GM23248 (cell line): ENCODE measurements around the gene RNF150. TPM values are rescaled to one million over a fixed set of nuclear protein-coding genes. Genes with fewer than 3 reads are reported as not detected.
A peak's percentile ranks its signal among the peaks of the same experiment; 100 is the strongest.
"Not testable (repeated sequence)": the region's sequence is repeated elsewhere in the genome, so short reads cannot be mapped to it uniquely, and the experiment has no call there.

ENCODE experiments used
- DNase-seq: peaks from one replicate; pipeline ENCODE4 v3.0.0-alpha.2; 2015
- H2AFZ ChIP-seq: fragments of 200-600 bp; sonication (generic); 2 replicates; pipeline ENCODE4 v1.6.1; 2016; ENCODE audit warnings: antibody characterized with exemption
- H3F3A ChIP-seq: fragments of 200-600 bp; sonication (generic); 2 replicates; pipeline ENCODE4 v1.6.1; 2016; ENCODE audit warnings: mild to moderate bottlenecking, antibody characterized with exemption, mixed run types; ENCODE audit not compliant: insufficient read depth
- H3K27ac ChIP-seq: fragments of 200-600 bp; sonication (generic); 2 replicates; pipeline ENCODE4 v1.5.1; 2016; ENCODE audit warnings: mild to moderate bottlenecking
- H3K27me3 ChIP-seq: fragments of 200-600 bp; sonication (generic); replicated peaks from 2 replicates; pipeline ENCODE4 v1.6.1; 2016; ENCODE audit warnings: mild to moderate bottlenecking; ENCODE audit not compliant: insufficient read depth
- H3K36me3 ChIP-seq: fragments of 200-600 bp; sonication (generic); 2 replicates; pipeline ENCODE4 v1.6.1; 2016; ENCODE audit warnings: low read depth, mild to moderate bottlenecking
- H3K4me1 ChIP-seq: fragments of 200-600 bp; sonication (generic); 2 replicates; pipeline ENCODE4 v1.6.1; 2016; ENCODE audit warnings: mild to moderate bottlenecking; ENCODE audit not compliant: insufficient read depth
- H3K4me2 ChIP-seq: fragments of 200-600 bp; sonication (generic); one replicate; pipeline ENCODE4 v1.6.1; 2016; ENCODE audit warnings: mild to moderate bottlenecking; ENCODE audit not compliant: unreplicated experiment
- H3K4me3 ChIP-seq: fragments of 200-600 bp; sonication (generic); 2 replicates; pipeline ENCODE4 v1.5.1; 2016; ENCODE audit warnings: mild to moderate bottlenecking
- H3K79me2 ChIP-seq: fragments of 200-600 bp; sonication (generic); 2 replicates; pipeline ENCODE4 v1.6.1; 2016; ENCODE audit warnings: mild to moderate bottlenecking; ENCODE audit not compliant: insufficient read depth
- H3K9ac ChIP-seq: fragments of 200-600 bp; sonication (generic); 2 replicates; pipeline ENCODE4 v1.6.1; 2016; ENCODE audit warnings: mild to moderate bottlenecking
- H3K9me2 ChIP-seq: fragments of 200-600 bp; sonication (generic); 2 replicates; pipeline ENCODE4 v1.6.1; 2016; ENCODE audit warnings: mixed run types, mild to moderate bottlenecking, moderate library complexity; ENCODE audit not compliant: insufficient read depth
- H3K9me3 ChIP-seq: fragments of 200-600 bp; sonication (generic); one replicate; pipeline ENCODE4 v1.6.1; 2017; ENCODE audit warnings: low read depth
- H4K20me1 ChIP-seq: fragments of 200-600 bp; sonication (generic); 2 replicates; pipeline ENCODE4 v1.6.0; 2016; ENCODE audit not compliant: insufficient read depth
- EZH2 ChIP-seq: fragments of 200-600 bp; sonication (generic); IDR thresholded peaks from 2 replicates; pipeline ENCODE4 v1.6.1; 2018; ENCODE audit warnings: antibody characterized with exemption, mild to moderate bottlenecking; ENCODE audit not compliant: insufficient read depth, poor library complexity, severe bottlenecking
- EZH2phosphoT487 ChIP-seq: fragments of 200-600 bp; sonication (generic); IDR thresholded peaks from 2 replicates; pipeline ENCODE4 v1.6.1; 2018; ENCODE audit warnings: antibody characterized with exemption, moderate library complexity, mild to moderate bottlenecking, low read depth; ENCODE audit not compliant: insufficient read depth
- WGBS, 2 experiments: methylation state at CpG; one replicate each; pipeline ENCODE4 v1.1.6; 2015 to 2017; ENCODE audit warnings: low lambda C conversion rate in 2 of 2, low coverage in 1 of 2; ENCODE audit errors: missing lambda C conversion rate in 2 of 2; 5-methylcytosine and 5-hydroxymethylcytosine counted together
- in situ Hi-C: fragments of 300-500 bp; cut with MboI; formaldehyde crosslinking; loops from 2 replicates; pipeline ENCODE4 v1.15.0; 2020
- polyA plus RNA-seq: library from polyadenylated mRNA; unstranded; fragments of >200 nt; fragmentation: Nextera tagmentation; extraction: Ambion mirVana; gene quantifications from 2 replicates; pipeline ENCODE4 v1.2.1, GENCODE V29; 2016
- total RNA-seq: library from RNA; depleted of rRNA; stranded (reverse); fragments of >200 nt; shearing (Covaris generic); gene quantifications from 2 replicates; pipeline ENCODE4 v1.2.3, GENCODE V29; 2014

RNF150 gene
- total and polyA plus RNA-seq, 2 experiments from 2014 or later: 4.8 to 10.5 TPM

GRCh38 chr4:141054446-141054845 is 78.8 kb downstream of the RNF150 start:
- no peak for DNase-seq
- no peak overlapping the region for H3K4me3 ChIP-seq
- H3K27me3 ChIP-seq: no peaks in the 10 kb centered on the region
- peaks cover 21% of the 10 kb centered on the region for H3K4me1 ChIP-seq
- in situ Hi-C loops: no loop called here
- H3K9me3 ChIP-seq: no peaks in the 10 kb centered on the region
- no peaks in the 10 kb centered on the region for H4K20me1 ChIP-seq
- H3K9me2 ChIP-seq: no peaks in the 10 kb centered on the region
- no peak overlapping the region for H3K9ac ChIP-seq
- no peaks in the 10 kb centered on the region for H3K79me2 ChIP-seq
- H3K4me2 ChIP-seq: no peak overlapping the region
- H2AFZ ChIP-seq: no peak overlapping the region
- no peaks in the 10 kb centered on the region for H3K36me3 ChIP-seq
- no peak for TF ChIP-seq EZH2
- TF ChIP-seq EZH2phosphoT487: no peak
- WGBS, 2 experiments: 77 to 81% methylated on average over 2 of the region's 2 CpGs
- peaks cover 14% of the 10 kb centered on the region for H3F3A ChIP-seq
- no peak overlapping the region for H3K27ac ChIP-seq

DNA sequence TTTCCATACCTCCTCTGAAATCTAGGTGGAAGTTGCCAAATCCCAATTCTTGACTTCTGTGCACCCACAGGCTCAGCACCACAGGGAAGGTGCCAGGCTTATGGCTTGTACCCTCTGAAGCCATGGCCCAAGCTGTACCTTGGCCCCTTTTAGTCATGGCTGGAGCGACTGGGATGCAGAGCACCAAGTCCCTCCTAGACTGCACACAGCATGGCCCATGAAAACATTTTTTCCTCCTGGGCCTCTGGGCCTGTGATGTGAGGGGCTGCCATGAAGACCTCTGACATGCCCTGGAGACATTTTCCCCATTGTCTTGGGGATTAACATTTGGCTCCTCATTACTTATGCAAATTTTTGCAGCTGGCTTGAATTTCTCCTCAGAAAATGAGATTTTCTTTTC is 82.3 kb downstream of the RNF150 start:
- H4K20me1 ChIP-seq, H3K4me3 ChIP-seq, H3K27me3 ChIP-seq, H3F3A ChIP-seq, in situ Hi-C loops, H3K36me3 ChIP-seq, H3K9ac ChIP-seq, DNase-seq, H3K79me2 ChIP-seq, H3K27ac ChIP-seq, H3K9me2 ChIP-seq, H2AFZ ChIP-seq, H3K9me3 ChIP-seq, H3K4me2 ChIP-seq: not testable (repeated sequence)
- peaks cover 12% of the 10 kb centered on the region for H3K4me1 ChIP-seq
- 73 to 91% methylated on average over 1 of the region's 1 CpG for WGBS, 2 experiments

DNA sequence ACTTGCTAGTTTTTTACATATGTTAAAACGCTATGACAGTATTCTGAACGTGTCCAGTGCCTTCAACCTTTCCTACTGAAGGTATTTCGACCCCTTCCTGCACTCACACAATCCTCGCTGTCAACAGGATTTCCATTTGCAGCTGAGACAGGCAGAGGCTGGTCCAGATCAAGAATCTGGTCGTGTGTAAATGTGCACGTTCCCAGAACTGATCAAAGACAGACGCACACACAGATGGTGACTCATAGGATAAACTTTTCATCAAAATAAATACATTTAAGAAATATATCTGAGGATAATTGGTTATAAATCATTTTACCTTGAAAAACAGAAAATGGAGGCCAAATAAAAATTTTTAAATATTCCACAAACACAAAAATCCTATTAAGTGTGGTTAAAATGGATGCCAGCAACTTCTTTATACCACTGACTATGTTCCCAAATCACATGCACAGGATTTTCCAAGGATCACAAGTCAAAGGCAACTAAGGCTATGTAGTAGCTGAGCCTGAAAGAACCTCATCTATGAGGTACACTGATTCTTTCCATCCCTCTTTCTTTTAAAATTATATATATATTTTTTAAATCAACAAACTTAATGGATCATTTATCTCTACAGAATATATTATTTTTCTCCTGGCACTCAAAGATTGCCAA is 85.9 kb downstream of the RNF150 start:
- in situ Hi-C loops: no loop called here
- no peaks in the 10 kb centered on the region for H3K9me3 ChIP-seq
- H2AFZ ChIP-seq: no peak overlapping the region
- 19 to 24% methylated on average over 7 of the region's 7 CpGs for WGBS, 2 experiments
- H3K79me2 ChIP-seq: no peaks in the 10 kb centered on the region
- peaks cover 16% of the 10 kb centered on the region for H3K4me1 ChIP-seq
- TF ChIP-seq EZH2phosphoT487 (no peak), EZH2 (no peak)
- H3K4me3 ChIP-seq: no peak overlapping the region
- no peaks in the 10 kb centered on the region for H3K36me3 ChIP-seq
- peaks cover 15% of the 10 kb centered on the region for H3F3A ChIP-seq
- no peaks in the 10 kb centered on the region for H4K20me1 ChIP-seq
- DNase-seq: peak; percentile 53
- no peak overlapping the region for H3K9ac ChIP-seq
- H3K27ac ChIP-seq: peak overlapping the region; percentile 64; the same call in 1 of the 2 replicates
- H3K9me2 ChIP-seq: 0 out of 2 replicates have a peak, but pooled peaks cover 4% of the 10 kb centered on the region
- no peaks in the 10 kb centered on the region for H3K27me3 ChIP-seq
- H3K4me2 ChIP-seq: peak overlapping the region; percentile 63

DNA sequence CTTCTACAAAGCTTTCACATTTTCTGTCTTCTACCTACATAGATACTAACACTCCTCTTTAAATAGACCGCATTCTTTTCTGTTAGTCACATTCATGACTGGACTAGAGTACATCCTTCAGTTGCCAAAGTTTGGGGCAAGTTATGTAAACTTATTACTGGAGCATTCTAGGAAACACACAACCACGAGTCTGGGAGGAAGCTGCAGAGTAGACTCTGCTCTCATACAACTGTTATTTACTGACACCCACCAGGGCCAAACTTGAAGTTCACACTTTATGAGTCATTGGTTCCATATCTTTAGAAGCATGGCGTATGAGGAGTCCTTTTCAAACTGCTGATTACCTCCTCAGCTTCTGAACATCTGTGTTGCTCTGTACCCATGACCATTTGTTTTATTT is 87.0 kb downstream of the RNF150 start:
- Histone ChIP-seq H3K27me3 (no peaks in the 10 kb centered on the region), H3K9me3 (no peaks in the 10 kb centered on the region), H3K9me2 (0 out of 2 replicates have a peak, but pooled peaks cover 8% of the 10 kb centered on the region), H3K79me2 (no peaks in the 10 kb centered on the region), H3K27ac (peak overlapping the region; percentile 64), H3F3A (peaks cover 15% of the 10 kb centered on the region), H2AFZ (no peak overlapping the region), H3K4me1 (peaks cover 18% of the 10 kb centered on the region), H4K20me1 (no peaks in the 10 kb centered on the region), H3K4me2 (peak overlapping the region; percentile 71), H3K4me3 (peak overlapping the region; percentile 19; the same call in 1 of the 2 replicates), H3K36me3 (no peaks in the 10 kb centered on the region), H3K9ac (peak overlapping the region; percentile 34)
- peak; percentile 99 for DNase-seq
- TF ChIP-seq EZH2phosphoT487: 0 out of 2 replicates have a peak, but pooled peaks have one; percentile 64
- no peak for TF ChIP-seq EZH2
- 1 to 2% methylated on average over 3 of the region's 3 CpGs for WGBS, 2 experiments
- in situ Hi-C loops: no loop called here

DNA sequence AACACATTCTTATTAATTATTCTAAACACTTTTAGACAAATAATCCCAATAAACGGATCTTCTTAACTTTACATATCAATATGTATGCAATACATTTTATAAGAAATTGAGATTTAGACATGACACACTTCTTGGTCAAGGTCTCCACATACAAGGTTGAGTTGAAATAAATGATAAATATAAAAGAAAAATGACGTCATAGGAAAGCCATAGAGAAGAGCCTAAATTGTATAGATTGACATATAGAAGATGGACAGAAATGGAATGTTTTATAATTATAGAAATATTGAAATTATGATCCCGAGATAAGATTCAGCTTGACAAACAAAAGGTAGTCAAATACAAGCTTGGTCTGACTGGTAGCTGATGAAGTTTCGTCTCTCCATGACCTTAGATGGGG is 87.4 kb downstream of the RNF150 start:
- Histone ChIP-seq H3K9ac (no peak overlapping the region), H3K4me3 (peak overlapping the region; percentile 9; the same call in 1 of the 2 replicates), H3K27me3 (no peaks in the 10 kb centered on the region), H4K20me1 (no peaks in the 10 kb centered on the region), H3K9me2 (0 out of 2 replicates have a peak, but pooled peaks cover 8% of the 10 kb centered on the region), H3K27ac (no peak overlapping the region), H3K4me2 (peak overlapping the region; percentile 71), H3K36me3 (no peaks in the 10 kb centered on the region), H3F3A (peaks cover 15% of the 10 kb centered on the region), H3K4me1 (peaks cover 22% of the 10 kb centered on the region), H2AFZ (no peak overlapping the region), H3K79me2 (no peaks in the 10 kb centered on the region), H3K9me3 (no peaks in the 10 kb centered on the region)
- in situ Hi-C loops: no loop called here
- DNase-seq: no peak
- 45 to 51% methylated on average over 4 of the region's 4 CpGs for WGBS, 2 experiments
- TF ChIP-seq EZH2phosphoT487: no peak
- no peak for TF ChIP-seq EZH2
